Right cardiac atrium (tissue), 5 donors: ENCODE data around the gene VPREB1. TPM values are rescaled to one million over a fixed set of nuclear protein-coding genes. Genes with fewer than 3 reads are reported as not detected.
"Not testable (repeated sequence)": the region's sequence is repeated elsewhere in the genome, so short reads cannot be mapped to it uniquely, and the experiment has no call there.

Experiments used
- ATAC-seq, 2 donors: fragments of 200-7000 bp; cut with Tn5 transposase; one replicate each; pipeline versions ENCODE4 v1.8.0 to v1.9.1; 2020; ENCODE audit warnings: moderate library complexity in 2 of 2, mild to moderate bottlenecking in 1 of 2
- DNase-seq, 3 donors: peaks; one replicate each; pipeline ENCODE4 v3.0.0-alpha.2; 2020
- H3K27ac ChIP-seq: one replicate; pipeline ENCODE4 v1.5.1; 2013; ENCODE audit warnings: mild to moderate bottlenecking, low read length, control low read depth, moderate library complexity
- H3K27me3 ChIP-seq: one replicate; pipeline ENCODE4 v1.6.1; 2013; ENCODE audit not compliant: control insufficient read depth, insufficient read depth
- H3K4me1 ChIP-seq: one replicate; pipeline ENCODE4 v1.6.1; 2013; ENCODE audit warnings: low read length; ENCODE audit not compliant: control insufficient read depth, insufficient read depth
- H3K4me3 ChIP-seq: one replicate; pipeline ENCODE4 v1.5.1; 2013; ENCODE audit warnings: low read length, control low read depth
- H3K9me3 ChIP-seq: one replicate; pipeline ENCODE4 v1.6.1; 2013; ENCODE audit warnings: low read length; ENCODE audit not compliant: control insufficient read depth
- WGBS: extraction: QIAGEN DNeasy Blood & Tissue Kit; methylation state at CpG from one replicate; pipeline ENCODE4 v1.1.7; 2013; 5-methylcytosine and 5-hydroxymethylcytosine counted together
- intact Hi-C, 4 donors: fragments of 100-400 bp; cut with DNase I; formaldehyde crosslinking; loops; one replicate each; pipeline versions ENCODE4 v1.11.0 to v1.14.0; 2022 to 2023
- polyA plus RNA-seq: library from polyadenylated mRNA; stranded (reverse); fragments of 200-250 nt; gene quantifications from one replicate; pipeline ENCODE4 v1.2.3, GENCODE V29; 2013
- total RNA-seq, 4 donors: library from RNA; stranded (reverse); fragmentation: NEBNext Ultra II Directional; extraction: Animal tissue kit (Norgen Biotek cat#: 25700); gene quantifications; one replicate each; pipeline ENCODE4 v1.2.1, GENCODE V29; 2021
- donor health status: healthy with polysubstance abuse.
- donor health status: DM: no; HTN: yes; CAD: no.
- donor health status: DM: no; HTN: no; CAD: no.
- donor health status: DM: no; HTN: yes; CAD: no; lungs with severe emphysema.
- donor health status: DM: yes; HTN: yes; CAD: no.

The VPREB1 gene
- total and polyA plus RNA-seq, 5 donors: not detected

DNA sequence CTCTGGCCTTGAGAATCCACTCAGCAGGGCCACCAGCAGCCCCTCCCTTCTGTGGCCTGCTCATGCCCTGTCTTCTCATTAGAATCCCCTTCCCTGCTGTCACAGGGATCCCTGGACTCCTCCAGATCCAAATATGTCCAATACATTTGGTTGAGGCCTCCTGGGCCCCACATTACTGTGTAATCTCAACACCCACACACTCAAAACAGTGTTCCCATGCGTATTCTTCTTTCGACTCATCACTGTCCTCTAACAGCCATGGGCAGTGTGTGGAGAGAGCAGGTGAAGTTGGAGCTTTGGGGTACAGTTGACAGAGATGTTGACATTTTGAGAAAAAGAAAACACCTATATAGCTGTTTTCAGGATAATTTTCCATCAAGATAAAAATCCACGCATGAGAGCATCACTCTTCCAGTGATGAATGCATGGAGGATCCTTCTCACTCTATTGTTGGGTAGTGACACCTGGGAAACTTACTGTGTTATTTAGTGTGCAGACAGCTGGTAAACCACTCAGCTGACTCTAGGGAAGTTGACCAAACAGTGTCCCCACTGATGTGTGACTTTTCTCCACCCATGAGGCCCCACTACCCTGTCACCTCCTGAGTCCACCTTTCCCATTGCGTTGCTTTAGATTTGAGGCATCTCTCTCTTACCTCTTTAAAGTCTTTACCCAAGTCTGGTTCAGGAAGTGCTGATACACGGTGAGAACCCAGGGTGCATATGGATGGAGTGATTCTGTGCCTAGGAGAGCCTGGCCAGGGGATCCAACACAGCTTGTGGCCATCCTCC, 28.7 kb upstream of the VPREB1 start:
- no peak for ATAC-seq
- Histone ChIP-seq H3K4me1 (no peaks in the 10 kb centered on the region), H3K9me3 (no peaks in the 10 kb centered on the region), H3K27me3 (no peaks in the 10 kb centered on the region), H3K4me3 (no peak overlapping the region), H3K27ac (no peak overlapping the region)
- DNase-seq: no peak
- intact Hi-C loops: no loop called here
- 52% methylated on average over 5 of the region's 5 CpGs for WGBS

DNA sequence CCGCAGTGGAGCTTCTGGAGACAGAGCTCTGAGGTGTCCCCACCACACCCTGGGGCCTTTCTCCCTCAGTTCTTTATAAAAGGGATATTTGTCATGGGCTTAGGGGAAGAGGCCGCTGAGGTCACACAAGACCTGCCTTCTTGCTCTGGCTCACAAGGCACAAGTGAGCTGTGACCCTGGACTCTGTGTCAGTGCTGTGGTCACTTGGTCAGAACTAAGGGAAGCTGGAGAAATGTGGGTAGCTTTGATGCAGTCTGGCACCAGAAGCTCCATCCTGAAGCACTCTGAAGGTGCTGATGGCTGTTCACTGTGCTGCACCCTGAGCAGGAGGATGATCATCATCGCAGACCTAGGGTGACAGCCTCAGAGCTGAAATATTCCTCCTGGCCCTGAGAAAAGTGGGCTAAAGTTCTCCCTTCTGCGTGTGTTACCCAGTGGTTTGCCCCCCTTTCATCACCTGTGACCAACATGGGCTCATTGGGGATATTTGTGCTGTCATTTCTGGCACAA, 28.1 kb upstream of the VPREB1 start:
- no peak for DNase-seq
- intact Hi-C loops: no loop called here
- WGBS: 79% methylated on average over 4 of the region's 4 CpGs
- H3K4me3 ChIP-seq: no peak overlapping the region
- H3K9me3 ChIP-seq: no peaks in the 10 kb centered on the region
- H3K4me1 ChIP-seq: no peaks in the 10 kb centered on the region
- ATAC-seq: no peak
- H3K27me3 ChIP-seq: no peaks in the 10 kb centered on the region
- H3K27ac ChIP-seq: no peak overlapping the region

DNA sequence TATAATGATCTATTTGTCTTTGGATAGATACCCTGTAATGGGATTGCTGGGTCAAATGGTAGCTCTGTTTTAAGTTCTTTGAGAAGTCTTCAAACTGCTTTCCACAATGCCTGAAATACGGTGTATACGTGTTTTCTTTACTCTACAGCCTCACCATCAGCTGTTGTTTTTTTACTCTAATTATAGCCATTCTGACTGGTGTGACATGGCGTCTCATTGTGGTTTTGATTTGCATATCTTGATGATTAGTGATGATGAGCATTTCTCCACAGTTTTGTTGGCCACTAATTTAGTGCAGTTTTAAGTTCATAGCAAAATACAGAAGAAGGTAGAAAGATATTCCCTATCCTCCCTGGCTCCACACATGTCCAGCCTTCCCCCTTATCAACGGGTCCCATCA, 26.3 kb upstream of the VPREB1 start:
- WGBS: 20% methylated on average over 4 of the region's 4 CpGs
- ATAC-seq: no peak

DNA sequence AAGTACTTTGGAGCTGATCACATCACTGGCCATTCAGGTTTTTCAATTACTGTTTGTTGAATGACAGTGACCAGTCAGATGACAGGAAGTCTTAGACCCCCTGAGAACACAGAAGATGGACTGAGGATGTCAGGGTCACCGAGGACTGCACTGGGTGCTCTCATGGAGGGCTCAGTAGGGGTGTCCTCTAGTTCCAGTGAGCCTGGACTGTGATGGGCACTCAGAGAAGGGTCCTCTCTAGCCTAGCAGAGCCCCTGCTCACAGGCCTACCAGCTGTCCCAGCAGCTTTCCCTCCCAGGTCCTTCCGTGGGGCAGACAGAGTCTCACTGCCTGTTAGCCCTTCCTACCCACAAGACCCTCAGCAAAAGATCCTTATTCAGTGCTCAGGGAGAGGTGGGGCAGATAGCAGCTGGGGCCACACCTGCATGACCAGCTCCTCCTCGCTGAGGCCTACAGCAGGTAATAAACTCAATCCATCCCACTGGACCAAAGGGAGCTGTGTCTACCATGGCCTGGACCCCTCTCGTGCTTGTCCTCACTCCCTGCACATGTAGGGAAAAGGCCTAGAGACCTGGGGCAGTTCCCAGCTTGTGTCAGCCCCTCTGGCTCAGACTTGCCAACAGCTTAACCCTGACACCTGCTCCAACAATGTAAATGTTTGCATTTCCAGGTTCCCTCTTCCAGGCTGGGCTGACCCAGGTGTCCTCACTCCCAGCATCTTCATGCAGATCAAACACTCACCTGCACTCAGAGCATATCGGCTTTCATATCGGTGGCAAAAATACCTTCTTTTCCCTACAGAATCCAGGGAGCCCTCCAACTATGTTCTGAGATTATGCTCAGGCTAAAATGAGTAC, 25.2 kb upstream of the VPREB1 start:
- Histone ChIP-seq H3K27ac (no peak overlapping the region), H3K9me3 (no peaks in the 10 kb centered on the region), H3K27me3 (no peaks in the 10 kb centered on the region), H3K4me3 (no peak overlapping the region), H3K4me1 (no peaks in the 10 kb centered on the region)
- 57% methylated on average over 6 of the region's 6 CpGs for WGBS
- ATAC-seq (no peak), DNase-seq (no peak)
- intact Hi-C loops: no loop called here

More for the DNA sequence above, 26.3 kb upstream of the VPREB1 start:
- Histone ChIP-seq H3K4me1 (no peaks in the 10 kb centered on the region), H3K4me3 (no peak overlapping the region), H3K9me3 (no peaks in the 10 kb centered on the region), H3K27ac (no peak overlapping the region), H3K27me3 (no peaks in the 10 kb centered on the region)
- intact Hi-C loops: no loop called here
- no peak for DNase-seq

DNA sequence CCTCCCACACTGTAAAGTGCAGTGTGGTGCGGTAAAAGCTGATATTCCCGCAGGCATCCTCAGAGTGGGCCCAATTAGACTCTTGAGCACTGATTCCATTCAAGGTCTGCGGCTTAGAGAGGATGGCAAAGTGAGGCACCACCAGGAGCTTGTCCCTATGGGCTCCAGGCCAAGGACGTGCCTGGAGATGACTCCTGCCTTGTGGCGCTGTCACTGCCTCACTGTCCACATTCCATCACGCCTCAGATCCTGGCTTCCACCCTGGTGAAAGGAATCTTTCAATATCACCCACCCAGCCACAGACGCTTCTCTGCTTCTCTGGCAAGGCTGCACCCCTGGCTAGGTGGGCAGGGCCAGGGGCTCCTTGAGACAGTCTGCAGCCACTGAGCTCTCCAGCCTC, 23.5 kb upstream of the VPREB1 start:
- WGBS: no CpG with 5 or more reads among the region's 7 CpGs
- DNase-seq, intact Hi-C loops, H3K4me3 ChIP-seq, H3K4me1 ChIP-seq, H3K27me3 ChIP-seq, H3K27ac ChIP-seq, H3K9me3 ChIP-seq: not testable (repeated sequence)
- peak; percentile 51 to 52 for ATAC-seq

DNA sequence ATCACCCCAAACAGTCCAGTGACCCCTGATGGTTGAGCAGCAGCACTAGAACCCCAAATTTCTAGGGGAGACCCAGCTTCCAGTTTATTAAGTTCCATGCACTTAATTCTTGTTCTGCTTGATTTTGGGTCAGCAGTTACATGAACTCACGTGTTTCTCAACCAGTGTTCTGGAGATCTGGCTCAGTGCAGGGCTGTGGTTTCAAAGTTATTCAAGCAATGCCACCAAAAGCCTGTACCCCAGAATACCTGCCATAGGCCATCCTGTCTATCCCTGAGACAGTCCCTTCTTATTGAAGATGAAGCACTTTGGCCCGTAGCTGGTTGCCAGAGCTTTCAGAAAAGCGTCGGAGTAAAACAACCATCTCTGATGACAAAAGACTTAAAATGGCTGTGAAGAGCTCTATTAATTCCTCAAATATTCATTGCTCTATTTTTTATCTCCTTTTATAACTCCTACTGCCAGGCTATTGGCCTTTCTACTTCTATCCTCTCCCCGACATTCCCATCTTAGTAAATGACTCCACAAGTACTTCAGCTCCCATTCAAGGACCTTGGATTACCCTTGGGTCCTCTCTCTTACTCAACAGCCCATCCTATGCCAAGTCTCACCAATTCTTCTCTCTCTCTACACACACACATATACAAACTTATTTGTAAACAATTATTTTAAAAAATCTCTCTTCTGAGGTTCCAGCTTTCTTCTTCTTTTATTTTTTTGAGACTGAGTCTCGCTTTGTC, 18.0 kb upstream of the VPREB1 start:
- DNase-seq: no peak
- intact Hi-C loops: no loop called here
- ATAC-seq: no peak
- Histone ChIP-seq H3K4me3 (no peak overlapping the region), H3K27ac (no peak overlapping the region), H3K27me3 (no peaks in the 10 kb centered on the region), H3K9me3 (no peaks in the 10 kb centered on the region), H3K4me1 (no peaks in the 10 kb centered on the region)
- WGBS: 82% methylated on average over 6 of the region's 6 CpGs

DNA sequence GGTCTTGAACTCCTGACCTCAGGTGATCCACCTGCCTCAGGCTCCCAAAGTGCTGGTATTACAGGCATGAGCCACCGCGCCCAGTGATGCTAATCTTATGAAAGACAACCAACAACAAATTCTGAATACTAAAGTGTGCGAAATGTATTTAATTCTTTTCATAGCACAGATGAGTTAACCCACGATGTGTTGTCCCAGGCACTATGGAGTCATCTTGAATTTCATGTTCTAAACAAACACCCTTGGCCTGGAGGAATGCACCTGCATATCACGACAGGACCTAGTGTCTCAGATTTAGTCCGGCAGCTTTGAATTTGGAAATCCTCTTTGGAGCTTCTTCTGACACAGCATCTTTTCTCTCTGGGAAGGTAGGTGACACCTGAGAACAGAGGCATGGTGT, 16.2 kb upstream of the VPREB1 start:
- H3K27ac ChIP-seq: no peak overlapping the region
- ATAC-seq (no peak), DNase-seq (no peak)
- no peaks in the 10 kb centered on the region for H3K27me3 ChIP-seq
- H3K4me1 ChIP-seq: no peaks in the 10 kb centered on the region
- intact Hi-C loops: no loop called here
- 83% methylated on average over 6 of the region's 6 CpGs for WGBS
- no peaks in the 10 kb centered on the region for H3K9me3 ChIP-seq
- H3K4me3 ChIP-seq: no peak overlapping the region

DNA sequence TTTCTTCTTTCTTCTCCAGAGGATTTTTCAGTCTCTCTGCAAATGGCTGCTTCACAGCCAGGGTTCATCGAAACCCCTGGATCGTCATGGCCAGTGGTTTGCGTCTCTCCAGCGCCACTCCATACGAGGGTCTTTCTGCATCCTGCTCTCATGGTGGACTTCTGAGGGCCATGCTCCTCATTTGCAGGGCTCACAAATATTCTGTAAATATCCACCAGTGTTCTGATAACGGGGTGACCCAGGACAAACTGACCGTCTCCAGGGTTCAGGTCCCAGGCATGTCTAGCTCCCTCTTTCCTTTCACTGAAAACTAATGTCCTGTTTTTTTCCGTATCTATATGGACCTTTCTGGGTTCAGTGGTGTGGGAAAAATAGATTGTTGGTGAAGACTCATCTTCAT, 15.7 kb upstream of the VPREB1 start:
- ATAC-seq (no peak), DNase-seq (no peak)
- intact Hi-C loops: no loop called here
- Histone ChIP-seq H3K4me1 (no peaks in the 10 kb centered on the region), H3K27ac (no peak overlapping the region), H3K4me3 (no peak overlapping the region), H3K9me3 (no peaks in the 10 kb centered on the region), H3K27me3 (no peaks in the 10 kb centered on the region)
- WGBS: 81% methylated on average over 8 of the region's 8 CpGs

DNA sequence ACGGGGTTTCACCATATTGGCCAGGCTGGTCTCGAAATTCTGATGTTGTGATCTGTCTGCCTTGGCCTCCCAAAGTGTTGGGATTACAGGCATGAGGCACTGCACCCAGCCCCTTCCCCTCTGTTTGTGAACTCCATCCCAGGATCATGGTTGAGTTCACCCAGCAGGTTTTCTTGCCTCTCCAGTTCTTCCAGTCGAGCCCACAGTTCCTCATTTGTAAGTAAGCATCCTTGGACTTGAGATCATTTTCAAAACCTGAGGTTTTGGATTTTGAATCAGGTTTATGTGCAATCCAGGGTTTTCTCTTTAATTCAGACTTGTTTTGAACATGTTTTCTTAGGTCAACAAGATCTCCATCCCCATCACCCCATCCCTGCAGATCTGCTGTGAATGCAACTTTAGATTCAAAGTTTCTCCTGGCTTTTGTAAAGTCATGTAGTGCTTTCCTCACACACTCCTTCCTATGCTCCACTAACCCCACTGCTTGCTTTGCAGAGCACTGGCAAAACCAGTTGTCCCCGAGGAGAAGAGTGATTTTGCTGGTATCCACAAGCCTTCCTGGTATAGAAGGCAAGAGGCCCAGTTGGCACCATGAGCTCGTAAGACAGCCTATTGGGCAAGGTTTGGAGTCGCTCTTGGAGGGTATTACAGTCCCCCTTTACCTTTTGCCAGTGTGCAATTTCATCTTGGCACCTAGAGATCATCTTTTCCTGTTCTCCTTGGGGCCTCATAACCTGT, 14.7 kb upstream of the VPREB1 start:
- no peak for DNase-seq
- no peaks in the 10 kb centered on the region for H3K27me3 ChIP-seq
- WGBS: 79% methylated on average over 6 of the region's 6 CpGs

DNA sequence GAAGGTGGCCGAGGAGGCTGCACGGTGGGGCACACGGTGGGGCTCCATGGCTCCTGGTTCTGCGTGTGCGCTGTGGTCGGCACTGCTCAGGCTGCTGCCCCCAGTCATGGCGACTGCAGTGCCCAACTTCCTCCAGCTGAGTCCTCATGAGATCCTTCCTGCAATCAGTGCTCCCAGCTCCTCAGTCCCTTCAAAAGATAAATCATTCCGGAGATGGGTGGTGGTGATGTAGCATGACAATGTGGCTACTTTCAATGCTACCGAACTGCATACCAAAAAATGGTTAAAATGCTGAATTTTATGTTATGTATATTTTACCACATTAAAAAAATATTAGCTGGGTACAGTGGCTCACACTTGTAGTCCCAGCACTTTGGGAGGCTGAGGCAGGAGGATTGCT, 14.1 kb upstream of the VPREB1 start:
- DNase-seq: no peak
- Histone ChIP-seq H3K4me1 (no peaks in the 10 kb centered on the region), H3K27ac (no peak overlapping the region), H3K9me3 (no peaks in the 10 kb centered on the region), H3K4me3 (no peak overlapping the region), H3K27me3 (no peaks in the 10 kb centered on the region)
- WGBS: 78% methylated on average over 9 of the region's 9 CpGs
- intact Hi-C loops: no loop called here
- no peak for ATAC-seq

More for the DNA sequence above, 14.7 kb upstream of the VPREB1 start:
- Histone ChIP-seq H3K9me3 (no peaks in the 10 kb centered on the region), H3K4me1 (no peaks in the 10 kb centered on the region), H3K4me3 (no peak overlapping the region), H3K27ac (no peak overlapping the region)
- intact Hi-C loops: no loop called here
- no peak for ATAC-seq
